ENCODE data around the gene SHROOM2.

DNA sequence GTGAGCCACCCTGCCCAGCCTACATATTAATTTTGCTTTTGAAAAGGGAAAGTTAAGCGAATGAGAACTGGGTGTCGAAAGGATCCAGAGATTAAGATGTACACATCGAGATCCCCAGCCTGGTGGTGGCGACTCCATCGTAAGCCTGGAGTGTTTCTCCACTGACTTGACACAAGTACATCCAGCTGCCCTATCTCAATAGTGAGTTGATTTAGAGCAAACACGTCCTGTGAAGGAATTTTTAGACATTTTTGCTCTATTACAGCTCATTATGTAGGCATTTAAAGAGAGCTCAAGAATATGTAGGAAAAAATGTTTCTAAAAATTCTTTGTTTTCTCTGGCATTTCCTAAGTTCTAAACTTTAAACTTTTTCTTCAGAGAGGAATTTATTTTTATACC, 169.3 kb downstream of the SHROOM2 start:
- TF ChIP-seq, protein P1, sequence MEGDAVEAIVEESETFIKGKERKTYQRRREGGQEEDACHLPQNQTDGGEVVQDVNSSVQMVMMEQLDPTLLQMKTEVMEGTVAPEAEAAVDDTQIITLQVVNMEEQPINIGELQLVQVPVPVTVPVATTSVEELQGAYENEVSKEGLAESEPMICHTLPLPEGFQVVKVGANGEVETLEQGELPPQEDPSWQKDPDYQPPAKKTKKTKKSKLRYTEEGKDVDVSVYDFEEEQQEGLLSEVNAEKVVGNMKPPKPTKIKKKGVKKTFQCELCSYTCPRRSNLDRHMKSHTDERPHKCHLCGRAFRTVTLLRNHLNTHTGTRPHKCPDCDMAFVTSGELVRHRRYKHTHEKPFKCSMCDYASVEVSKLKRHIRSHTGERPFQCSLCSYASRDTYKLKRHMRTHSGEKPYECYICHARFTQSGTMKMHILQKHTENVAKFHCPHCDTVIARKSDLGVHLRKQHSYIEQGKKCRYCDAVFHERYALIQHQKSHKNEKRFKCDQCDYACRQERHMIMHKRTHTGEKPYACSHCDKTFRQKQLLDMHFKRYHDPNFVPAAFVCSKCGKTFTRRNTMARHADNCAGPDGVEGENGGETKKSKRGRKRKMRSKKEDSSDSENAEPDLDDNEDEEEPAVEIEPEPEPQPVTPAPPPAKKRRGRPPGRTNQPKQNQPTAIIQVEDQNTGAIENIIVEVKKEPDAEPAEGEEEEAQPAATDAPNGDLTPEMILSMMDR (optimal IDR thresholded peaks at IDR 0.05 in 1 of 3, IDR thresholded peaks at IDR 0.05 in 1 of 3, conservative IDR thresholded peaks at IDR 0.05 in 1 of 3; ENCODE audit: extremely low read depth in 1 of 3, insufficient read depth in 2 of 3, low read length in 3 of 3): no peak
- no peak for TF ChIP-seq EZH2 (IDR thresholded peaks at IDR 0.05; ENCODE audit: low read length)

Measured in keratinocyte (primary cell).